Adrenal gland (tissue), 12 donors: ENCODE measurements around the gene LMX1B. TPM values are rescaled to one million over a fixed set of nuclear protein-coding genes. Genes with fewer than 3 reads are reported as not detected.

Source experiments
- DNase-seq, 7 donors: peaks; one replicate each; pipeline ENCODE4 v3.0.0-alpha.2; 2019 to 2020
- H3K27ac ChIP-seq, 5 donors: fragments of 200-600 bp; sonication (generic) in 4 of 5; 1 replicate in 3 of 5; 2 replicates in 2 of 5; pipeline versions ENCODE4 v1.5.1 to v1.8.0; 2016 to 2020; ENCODE audit warnings: mild to moderate bottlenecking in 1 of 5
- H3K27me3 ChIP-seq: fragments of 200-600 bp; 2 replicates; pipeline ENCODE4 v1.8.0; 2021
- H3K36me3 ChIP-seq, 2 donors: fragments of 200-600 bp; replicated peaks in 1 of 2; 1 replicate in 1 of 2; 2 replicates in 1 of 2; pipeline versions ENCODE4 v1.5.1 to v1.8.0; 2018 to 2022
- H3K4me1 ChIP-seq, 2 donors: fragments of 200-600 bp; replicated peaks in 1 of 2; 1 replicate in 1 of 2; 2 replicates in 1 of 2; pipeline versions ENCODE4 v1.5.1 to v1.8.0; 2018 to 2021
- H3K4me3 ChIP-seq, 4 donors: fragments of 200-600 bp; sonication (generic) in 3 of 4; one replicate each; pipeline ENCODE4 v1.5.1; 2016 to 2018
- H3K9me3 ChIP-seq, 3 donors: fragments of 200-600 bp; sonication (generic) in 1 of 3; replicated peaks in 1 of 3; 1 replicate in 2 of 3; 2 replicates in 1 of 3; pipeline versions ENCODE4 v1.5.1 to v1.8.0; 2016 to 2021
- CTCF ChIP-seq, 6 experiments: fragments of 450-650 bp in 4 of 6; fragments of 200-600 bp in 2 of 6; sonication (generic) in 1 of 6; IDR thresholded peaks; 1 replicate in 5 of 6; 2 replicates in 1 of 6; pipeline versions ENCODE4 v1.5.1 to v1.8.0; 2016 to 2021; ENCODE audit warnings: antibody characterized with exemption in 6 of 6, mild to moderate bottlenecking in 2 of 6, moderate library complexity in 1 of 6
- POLR2A ChIP-seq, 2 donors: fragments of 450-650 bp; IDR thresholded peaks; one replicate each; pipeline ENCODE4 v1.6.1; 2017; ENCODE audit warnings: antibody characterized with exemption in 2 of 2, mild to moderate bottlenecking in 2 of 2, moderate library complexity in 1 of 2
- WGBS, 4 donors: extraction: QIAGEN DNeasy Blood & Tissue Kit in 2 of 4; methylation state at CpG; one replicate each; pipeline versions ENCODE4 v1.1.5 to v1.1.7; 2013 to 2017; 5-methylcytosine and 5-hydroxymethylcytosine counted together
- intact Hi-C, 2 donors: fragments of 100-400 bp; cut with DNase I; formaldehyde crosslinking; loops; one replicate each; pipeline versions ENCODE4 v1.14.1 to v1.15.0; 2022 to 2023
- polyA plus RNA-seq, 3 donors: library from polyadenylated mRNA; stranded (reverse); fragments of 200-250 nt in 2 of 3; fragments of 350-450 nt in 1 of 3; fragmentation: Illumina TruSeq in 1 of 3; extraction: RNeasy Lipid Tissue Mini Kit (QIAGEN cat#74804) in 1 of 3; gene quantifications; one replicate each; pipeline ENCODE4 v1.2.3, GENCODE V29; 2013 to 2014
- total RNA-seq, 9 donors: library from RNA; depleted of rRNA in 4 of 9; stranded (reverse); fragments of >200 nt in 4 of 9; fragments of 120-200 nt in 1 of 9; fragmentation: NEBNext Ultra II Directional in 1 of 9; extraction: Animal tissue kit (Norgen Biotek cat#: 25700) in 1 of 9; gene quantifications; one replicate each; pipeline versions ENCODE4 v1.1.0 to v1.2.4, GENCODE V29; 2013 to 2023
- donor health status: healthy with polysubstance abuse.
- donor health status: Bipolar disorder and iron deficiency.
- donor health status: DM: yes; HTN: yes; CAD: no.
- donor health status: DM: no; HTN: no; CAD: no.
- donor health status: DM: no; HTN: no; CAD: no.
- donor health status: DM: yes; HTN: yes; CAD: no.

LMX1B gene
- total and polyA plus RNA-seq, 12 donors: under 0.01 to 0.07 TPM; not detected in 10

- Histone ChIP-seq H3K36me3 (no peaks in the 10 kb centered on the region), H3K4me1 (no peaks in the 10 kb centered on the region), H3K27me3 (peaks cover 34% of the 10 kb centered on the region), H3K4me3 (no peak overlapping the region), H3K27ac (no peak overlapping the region), H3K9me3 (no peaks in the 10 kb centered on the region)
- TF ChIP-seq CTCF (IDR thresholded peaks at IDR 0.05) (no peak), POLR2A (IDR thresholded peaks at IDR 0.05) (no peak)
- 62 to 84% (median 70%) methylated on average over 12 to 13 of the region's 13 CpGs for WGBS, 4 donors
- intact Hi-C loops: no loop called here
- DNase-seq: no peak
Measured at GRCh38 chr9:126658201-126658825, 44.6 kb downstream of the LMX1B start.

- H3K4me1 ChIP-seq: no peaks in the 10 kb centered on the region
- 84 to 93% (median 90%) methylated on average over 5 to 11 of the region's 11 CpGs for WGBS, 4 donors
- no peak for DNase-seq
- TF ChIP-seq CTCF (IDR thresholded peaks at IDR 0.05) (no peak), POLR2A (IDR thresholded peaks at IDR 0.05) (no peak)
- H3K4me3 ChIP-seq: no peak overlapping the region
- H3K27me3 ChIP-seq: peaks cover 34% of the 10 kb centered on the region
- intact Hi-C loops: no loop called here
- H3K27ac ChIP-seq: no peak overlapping the region
- H3K9me3 ChIP-seq: no peaks in the 10 kb centered on the region
- H3K36me3 ChIP-seq: no peaks in the 10 kb centered on the region
Measured at GRCh38 chr9:126658956-126659555, 45.3 kb downstream of the LMX1B start.

GRCh38 chr9:126661122-126661520, 47.4 kb downstream of the LMX1B start:
- Histone ChIP-seq H3K4me3 (no peak overlapping the region), H3K4me1 (peaks cover 0 to 4% of the 10 kb centered on the region in 2 donors), H3K27me3 (peaks cover 45% of the 10 kb centered on the region), H3K36me3 (no peaks in the 10 kb centered on the region), H3K9me3 (no peaks in the 10 kb centered on the region), H3K27ac (no peak overlapping the region)
- no peak for DNase-seq
- TF ChIP-seq POLR2A (IDR thresholded peaks at IDR 0.05): no peak
- no peak for TF ChIP-seq CTCF (IDR thresholded peaks at IDR 0.05)
- intact Hi-C loops: no loop called here
- 85 to 96% (median 88%) methylated on average over 9 to 17 of the region's 17 CpGs for WGBS, 4 donors

- Histone ChIP-seq H3K27ac (no peak overlapping the region), H3K4me3 (no peak overlapping the region), H3K9me3 (no peaks in the 10 kb centered on the region), H3K27me3 (peaks cover 46% of the 10 kb centered on the region), H3K36me3 (no peaks in the 10 kb centered on the region), H3K4me1 (peaks cover 0 to 4% of the 10 kb centered on the region in 2 donors)
- TF ChIP-seq POLR2A (IDR thresholded peaks at IDR 0.05) (no peak), CTCF (IDR thresholded peaks at IDR 0.05) (no peak)
- 57 to 75% (median 57%) methylated on average over 2 to 15 of the region's 15 CpGs for WGBS, 4 donors
- intact Hi-C loops: no loop called here
- no peak for DNase-seq
Measured at GRCh38 chr9:126661521-126662251, 48.0 kb downstream of the LMX1B start.
